ENCODE measurements around the gene IQCB1.

IQCB1 gene

GRCh38 chr3:121758727-121759450 is 76.0 kb downstream of the IQCB1 start:
- Histone ChIP-seq H3K79me2 (ENCODE audit: insufficient read depth, low read length) (no peaks in the 10 kb centered on the region), H3K9me3 (ENCODE audit: insufficient read depth, low read depth, low read length) (no peaks in the 10 kb centered on the region), H3K9me2 (replicated peaks; ENCODE audit: low read depth, low read length) (no peaks in the 10 kb centered on the region), H2AFZ (ENCODE audit: low read length) (no peak overlapping the region), H3K36me3 (ENCODE audit: insufficient read depth, low read length) (no peaks in the 10 kb centered on the region), H4K20me1 (ENCODE audit: insufficient read depth, low read length, poor library complexity, severe bottlenecking) (no peaks in the 10 kb centered on the region), H3K4me2 (ENCODE audit: low read depth, low read length, poor library complexity, severe bottlenecking) (no peak overlapping the region), H3K9ac (ENCODE audit: low read depth, low read length, poor library complexity, severe bottlenecking) (no peak overlapping the region), H3K27me3 (ENCODE audit: insufficient read depth, low read length, poor library complexity, severe bottlenecking) (no peaks in the 10 kb centered on the region), H3F3A (ENCODE audit: low read depth) (no peaks in the 10 kb centered on the region; the same call in 1 of the 2 replicates), H3K4me3 (ENCODE audit: low read length, poor library complexity, severe bottlenecking) (no peak overlapping the region), H3K4me1 (ENCODE audit: insufficient read depth, low read length, poor library complexity, severe bottlenecking) (peaks cover 10% of the 10 kb centered on the region)
- TF ChIP-seq EZH2phosphoT487 (IDR thresholded peaks at IDR 0.05; ENCODE audit: borderline replicate concordance) (no peak), CTCF (conservative IDR thresholded peaks at IDR 0.05; ENCODE audit: low read length) (no peak)

- no peak overlapping the region for H3K9ac ChIP-seq (ENCODE audit: low read depth, low read length, poor library complexity, severe bottlenecking)
- H3K9me3 ChIP-seq (ENCODE audit: insufficient read depth, low read depth, low read length) = no peaks in the 10 kb centered on the region
- peak overlapping the region; percentile 44 for H3K4me2 ChIP-seq (ENCODE audit: low read depth, low read length, poor library complexity, severe bottlenecking)
- no peaks in the 10 kb centered on the region for H3K36me3 ChIP-seq (ENCODE audit: insufficient read depth, low read length)
- no peaks in the 10 kb centered on the region for H4K20me1 ChIP-seq (ENCODE audit: insufficient read depth, low read length, poor library complexity, severe bottlenecking)
- no peaks in the 10 kb centered on the region for H3K27me3 ChIP-seq (ENCODE audit: insufficient read depth, low read length, poor library complexity, severe bottlenecking)
- TF ChIP-seq EZH2phosphoT487 (IDR thresholded peaks at IDR 0.05; ENCODE audit: borderline replicate concordance) = no peak
- TF ChIP-seq CTCF (conservative IDR thresholded peaks at IDR 0.05; ENCODE audit: low read length) = no peak
- peak overlapping the region; percentile 20 for H3K4me3 ChIP-seq (ENCODE audit: low read length, poor library complexity, severe bottlenecking)
- peaks cover 10% of the 10 kb centered on the region for H3K4me1 ChIP-seq (ENCODE audit: insufficient read depth, low read length, poor library complexity, severe bottlenecking)
- no peaks in the 10 kb centered on the region; the same call in 1 of the 2 replicates for H3F3A ChIP-seq (ENCODE audit: low read depth)
- H3K9me2 ChIP-seq (replicated peaks; ENCODE audit: low read depth, low read length) = no peaks in the 10 kb centered on the region
- no peaks in the 10 kb centered on the region for H3K79me2 ChIP-seq (ENCODE audit: insufficient read depth, low read length)
- H2AFZ ChIP-seq (ENCODE audit: low read length) = peak overlapping the region; percentile 61
These were observed 76.9 kb downstream of the IQCB1 start for GRCh38 chr3:121757812-121758545.

DNA sequence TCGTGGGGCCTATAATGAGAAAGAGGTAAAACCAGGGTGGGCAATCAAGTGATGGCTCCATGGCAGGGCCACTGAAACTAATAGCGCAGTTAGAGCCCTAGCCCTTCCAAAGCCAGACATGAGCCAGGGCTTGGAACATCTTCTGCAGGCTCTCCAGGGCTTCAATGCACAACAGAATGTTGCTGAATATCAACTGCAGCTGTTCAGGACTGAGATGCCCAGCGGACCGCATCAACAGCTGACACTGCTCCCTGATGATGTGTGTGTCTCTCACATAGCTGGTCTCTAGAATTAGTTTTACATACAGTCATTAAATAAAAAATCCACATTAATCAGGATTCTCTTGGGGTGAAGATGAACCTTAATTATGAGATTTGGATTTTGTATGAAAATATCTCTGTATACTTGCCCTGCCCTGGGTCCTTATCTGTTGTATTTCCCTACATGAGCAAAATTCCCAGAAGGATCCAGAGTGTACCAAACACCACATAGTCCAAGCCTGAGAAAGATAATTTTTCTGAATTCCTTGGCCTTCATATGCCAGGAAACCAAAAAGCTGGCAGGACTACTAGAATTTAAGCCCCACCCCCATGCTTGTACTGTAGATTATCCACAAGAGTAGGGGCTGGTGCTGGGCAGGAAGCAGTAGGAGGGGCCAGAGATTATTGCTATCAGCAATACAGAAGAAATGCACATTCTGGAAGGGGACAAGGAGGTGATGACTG is 77.6 kb downstream of the IQCB1 start:
- H3K9me3 ChIP-seq (ENCODE audit: insufficient read depth, low read depth, low read length) = no peaks in the 10 kb centered on the region
- TF ChIP-seq CTCF (conservative IDR thresholded peaks at IDR 0.05; ENCODE audit: low read length) (no peak), EZH2phosphoT487 (IDR thresholded peaks at IDR 0.05; ENCODE audit: borderline replicate concordance) (no peak)
- H2AFZ ChIP-seq (ENCODE audit: low read length) = peak overlapping the region; percentile 61
- peak overlapping the region; percentile 20 for H3K4me3 ChIP-seq (ENCODE audit: low read length, poor library complexity, severe bottlenecking)
- H3K36me3 ChIP-seq (ENCODE audit: insufficient read depth, low read length) = no peaks in the 10 kb centered on the region
- peaks cover 10% of the 10 kb centered on the region for H3K4me1 ChIP-seq (ENCODE audit: insufficient read depth, low read length, poor library complexity, severe bottlenecking)
- no peaks in the 10 kb centered on the region for H3K27me3 ChIP-seq (ENCODE audit: insufficient read depth, low read length, poor library complexity, severe bottlenecking)
- peak overlapping the region; percentile 44 for H3K4me2 ChIP-seq (ENCODE audit: low read depth, low read length, poor library complexity, severe bottlenecking)
- H3K9me2 ChIP-seq (replicated peaks; ENCODE audit: low read depth, low read length) = no peaks in the 10 kb centered on the region
- H3F3A ChIP-seq (ENCODE audit: low read depth) = no peaks in the 10 kb centered on the region; the same call in 1 of the 2 replicates
- no peaks in the 10 kb centered on the region for H4K20me1 ChIP-seq (ENCODE audit: insufficient read depth, low read length, poor library complexity, severe bottlenecking)
- H3K9ac ChIP-seq (ENCODE audit: low read depth, low read length, poor library complexity, severe bottlenecking) = no peak overlapping the region
- no peaks in the 10 kb centered on the region for H3K79me2 ChIP-seq (ENCODE audit: insufficient read depth, low read length)

Measured in Loucy (cell line).